GM10266 (cell line): ENCODE data around the gene EVA1C.
"Not testable (repeated sequence)": the region's sequence is repeated elsewhere in the genome, so short reads cannot be mapped to it uniquely, and the experiment has no call there.

Experiments
- DNase-seq: peaks from one replicate; pipeline ENCODE4 v3.0.0; 2012; ENCODE audit errors: extremely low spot score
- CTCF ChIP-seq: IDR thresholded peaks from 2 replicates; pipeline ENCODE4 v1.5.1; 2012; ENCODE audit warnings: mild to moderate bottlenecking, low read depth; ENCODE audit not compliant: control insufficient read depth, insufficient read depth; ENCODE audit errors: missing control alignments

EVA1C gene

GRCh38 chr21:32533611-32534010 lies 121.1 kb downstream of the EVA1C start:
- no peak for DNase-seq
- TF ChIP-seq CTCF = no peak

- no peak for TF ChIP-seq CTCF
- no peak for DNase-seq
These were observed 121.6 kb downstream of the EVA1C start for GRCh38 chr21:32534113-32534512.

GRCh38 chr21:32535612-32536011 lies 123.1 kb downstream of the EVA1C start:
- TF ChIP-seq CTCF = no peak
- DNase-seq = no peak

GRCh38 chr21:32537569-32537881 lies 125.0 kb downstream of the EVA1C start:
- no peak for DNase-seq
- TF ChIP-seq CTCF = no peak

- TF ChIP-seq CTCF = no peak
- no peak for DNase-seq
These were observed 125.8 kb downstream of the EVA1C start for GRCh38 chr21:32538147-32538792.

GRCh38 chr21:32539378-32539777 lies 126.9 kb downstream of the EVA1C start:
- DNase-seq = no peak
- no peak for TF ChIP-seq CTCF

- not testable (repeated sequence) for DNase-seq
These were observed 130.6 kb downstream of the EVA1C start for GRCh38 chr21:32543056-32543455.

- no peak for DNase-seq
- no peak for TF ChIP-seq CTCF
These were observed 131.5 kb downstream of the EVA1C start for GRCh38 chr21:32543975-32544374.
